ENCODE measurements around the gene PARP9.

DNA sequence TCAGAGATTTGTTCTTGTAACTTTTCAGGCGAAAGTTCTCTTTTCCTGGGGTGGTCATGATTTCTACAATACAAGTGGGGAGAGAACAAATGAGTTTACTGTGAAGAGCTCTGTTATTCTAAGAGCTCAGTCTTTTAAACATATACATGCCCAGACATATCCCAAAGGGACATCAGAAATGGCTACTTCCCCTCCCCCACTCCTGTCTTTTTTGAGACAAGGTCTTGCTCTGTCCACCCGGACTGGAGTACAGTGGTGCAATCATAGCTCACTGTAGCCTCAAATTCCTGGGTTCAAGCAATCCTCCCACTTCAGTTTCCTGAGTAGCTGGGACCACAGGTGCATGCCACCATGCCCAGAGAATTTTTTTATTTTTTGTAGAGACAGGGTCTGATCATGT lies 67.6 kb downstream of the PARP9 start:
- TF ChIP-seq, protein P1, sequence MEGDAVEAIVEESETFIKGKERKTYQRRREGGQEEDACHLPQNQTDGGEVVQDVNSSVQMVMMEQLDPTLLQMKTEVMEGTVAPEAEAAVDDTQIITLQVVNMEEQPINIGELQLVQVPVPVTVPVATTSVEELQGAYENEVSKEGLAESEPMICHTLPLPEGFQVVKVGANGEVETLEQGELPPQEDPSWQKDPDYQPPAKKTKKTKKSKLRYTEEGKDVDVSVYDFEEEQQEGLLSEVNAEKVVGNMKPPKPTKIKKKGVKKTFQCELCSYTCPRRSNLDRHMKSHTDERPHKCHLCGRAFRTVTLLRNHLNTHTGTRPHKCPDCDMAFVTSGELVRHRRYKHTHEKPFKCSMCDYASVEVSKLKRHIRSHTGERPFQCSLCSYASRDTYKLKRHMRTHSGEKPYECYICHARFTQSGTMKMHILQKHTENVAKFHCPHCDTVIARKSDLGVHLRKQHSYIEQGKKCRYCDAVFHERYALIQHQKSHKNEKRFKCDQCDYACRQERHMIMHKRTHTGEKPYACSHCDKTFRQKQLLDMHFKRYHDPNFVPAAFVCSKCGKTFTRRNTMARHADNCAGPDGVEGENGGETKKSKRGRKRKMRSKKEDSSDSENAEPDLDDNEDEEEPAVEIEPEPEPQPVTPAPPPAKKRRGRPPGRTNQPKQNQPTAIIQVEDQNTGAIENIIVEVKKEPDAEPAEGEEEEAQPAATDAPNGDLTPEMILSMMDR (IDR thresholded peaks at IDR 0.05), result no peak
- TF ChIP-seq POLR2A (IDR thresholded peaks at IDR 0.05), result no peak
